Stimulated activated CD4-positive, alpha-beta T cell treated with anti-CD3 and anti-CD28 coated beads, Interleukin-2, amount 100 ng/mL, for 4 hours (primary cell): ENCODE results near the gene DISC1.

Source experiments
- DNase-seq: peaks from one replicate; pipeline ENCODE4 v3.0.0-alpha.2; 2020; ENCODE audit warnings: low read depth

The DISC1 gene

GRCh38 chr1:232045139-232045994, 418.8 kb downstream of the DISC1 start:
- no peak for DNase-seq

- no peak for DNase-seq
Measured at GRCh38 chr1:232046451-232047306, 420.1 kb downstream of the DISC1 start.

GRCh38 chr1:232047473-232047872, 420.9 kb downstream of the DISC1 start:
- DNase-seq: no peak

- DNase-seq: no peak
Measured at GRCh38 chr1:232048481-232048880, 421.9 kb downstream of the DISC1 start.

GRCh38 chr1:232049335-232049734, 422.7 kb downstream of the DISC1 start:
- no peak for DNase-seq

GRCh38 chr1:232057217-232057895, 430.8 kb downstream of the DISC1 start:
- no peak for DNase-seq

GRCh38 chr1:232057896-232058274, 431.3 kb downstream of the DISC1 start:
- DNase-seq: no peak

- no peak for DNase-seq
Measured at GRCh38 chr1:232059726-232060374, 433.3 kb downstream of the DISC1 start.

- no peak for DNase-seq
Measured at GRCh38 chr1:232062967-232063366, 436.4 kb downstream of the DISC1 start.

GRCh38 chr1:232066521-232066920, 439.9 kb downstream of the DISC1 start:
- no peak for DNase-seq

GRCh38 chr1:232074265-232074664, 447.7 kb downstream of the DISC1 start:
- no peak for DNase-seq

- no peak for DNase-seq
Measured at GRCh38 chr1:232077809-232078208, 451.2 kb downstream of the DISC1 start.

- no peak for DNase-seq
Measured at GRCh38 chr1:232084584-232085223, 458.1 kb downstream of the DISC1 start.

- DNase-seq: no peak
Measured at GRCh38 chr1:232090816-232091215, 464.2 kb downstream of the DISC1 start.
